ENCODE results near the gene RBX1. TPM values are rescaled to one million over a fixed set of nuclear protein-coding genes. Genes with fewer than 3 reads are reported as not detected.
A peak's percentile ranks its signal among the peaks of the same experiment; 100 is the strongest.

Gene RBX1
- polyA plus RNA-seq, 3 donors, result 42.7 to 247 (median 224) TPM

GRCh38 chr22:40954113-40954512 is 2.9 kb downstream of the RBX1 start:
- Histone ChIP-seq H3K79me2 (ENCODE audit: insufficient read depth, low read length) (peaks cover 81% of the 10 kb centered on the region), H3K4me2 (replicated peaks; ENCODE audit: extremely low read depth, low read length, poor library complexity, severe bottlenecking) (no peak overlapping the region), H3K4me1 (ENCODE audit: control insufficient read depth in 1 of 2, insufficient read depth in 2 of 2, low read length in 2 of 2) (peaks cover 14 to 22% of the 10 kb centered on the region in 2 donors), H3K4me3 (replicated peaks in 1 of 3; ENCODE audit: low read depth in 2 of 3, low read length in 3 of 3) (no peak overlapping the region), H3K27ac (ENCODE audit: low read depth in 1 of 2, low read length in 2 of 2) (no peak overlapping the region), H3K36me3 (replicated peaks in 1 of 2; ENCODE audit: control insufficient read depth in 1 of 2, insufficient read depth in 2 of 2, low read length in 2 of 2) (peaks cover 33 to 58% of the 10 kb centered on the region in 2 donors), H3K9ac (ENCODE audit: insufficient read depth, low read length, poor library complexity, severe bottlenecking) (no peak overlapping the region), H3K9me3 (replicated peaks in 1 of 2; ENCODE audit: control insufficient read depth in 1 of 2, insufficient read depth in 1 of 2, low read length in 2 of 2) (no peaks in the 10 kb centered on the region), H4K20me1 (ENCODE audit: insufficient read depth, low read length) (peaks cover 8% of the 10 kb centered on the region), H2AFZ (ENCODE audit: insufficient read depth, low read depth, low read length, poor library complexity, severe bottlenecking) (no peak overlapping the region), H3K27me3 (ENCODE audit: control insufficient read depth in 2 of 2, insufficient read depth in 2 of 2, low read length in 2 of 2) (no peaks in the 10 kb centered on the region)
- peak overlapping the region in 1 of 7 donors; percentile 64 for H3K27ac Mint-ChIP-seq
- TF ChIP-seq CTCF (IDR thresholded peaks at IDR 0.05), result no peak
- peaks cover 0 to 2% (median 0%) of the 10 kb centered on the region in 7 donors for H3K9me3 Mint-ChIP-seq
- no peaks in the 10 kb centered on the region for H3K27me3 Mint-ChIP-seq (ENCODE audit: low read depth in 3 of 3)
- 100% methylated on average over 1 of the region's 4 CpGs for WGBS (ENCODE audit: insufficient coverage)
- no peak overlapping the region for H3K4me3 Mint-ChIP-seq
- intact Hi-C loops (cut with micrococcal nuclease), result loop anchor here in 1 of 2 donors (10.0 kb wide), 1 partner anchor 251 kb away; the partner anchor contains the start of gene L3MBTL2
- H3K36me3 Mint-ChIP-seq, result peaks cover 39 to 59% of the 10 kb centered on the region in 2 donors
- H3K4me1 Mint-ChIP-seq, result peaks cover 21% of the 10 kb centered on the region
- DNase-seq, result no peak

GRCh38 chr22:40955571-40955970 is 4.4 kb downstream of the RBX1 start:
- no peak overlapping the region for H3K9ac ChIP-seq (ENCODE audit: insufficient read depth, low read length, poor library complexity, severe bottlenecking)
- H3K36me3 Mint-ChIP-seq, result peaks cover 44 to 70% of the 10 kb centered on the region in 2 donors
- no peak overlapping the region for H3K27ac ChIP-seq (ENCODE audit: low read depth in 1 of 2, low read length in 2 of 2)
- no peaks in the 10 kb centered on the region for H3K27me3 ChIP-seq (ENCODE audit: control insufficient read depth in 2 of 2, insufficient read depth in 2 of 2, low read length in 2 of 2)
- TF ChIP-seq CTCF (IDR thresholded peaks at IDR 0.05), result no peak
- no peak overlapping the region for H3K4me3 ChIP-seq (replicated peaks in 1 of 3; ENCODE audit: low read depth in 2 of 3, low read length in 3 of 3)
- no peak overlapping the region for H3K4me2 ChIP-seq (replicated peaks; ENCODE audit: extremely low read depth, low read length, poor library complexity, severe bottlenecking)
- 60% methylated on average over 1 of the region's 3 CpGs for WGBS (ENCODE audit: insufficient coverage)
- no peak overlapping the region for H3K27ac Mint-ChIP-seq
- DNase-seq, result no peak
- peaks cover 39 to 73% of the 10 kb centered on the region in 2 donors for H3K36me3 ChIP-seq (replicated peaks in 1 of 2; ENCODE audit: control insufficient read depth in 1 of 2, insufficient read depth in 2 of 2, low read length in 2 of 2)
- no peaks in the 10 kb centered on the region for H3K9me3 ChIP-seq (replicated peaks in 1 of 2; ENCODE audit: control insufficient read depth in 1 of 2, insufficient read depth in 1 of 2, low read length in 2 of 2)
- peaks cover 21% of the 10 kb centered on the region for H4K20me1 ChIP-seq (ENCODE audit: insufficient read depth, low read length)
- no peak overlapping the region for H3K4me3 Mint-ChIP-seq
- H2AFZ ChIP-seq (ENCODE audit: insufficient read depth, low read depth, low read length, poor library complexity, severe bottlenecking), result no peak overlapping the region
- peaks cover 0 to 3% (median 0%) of the 10 kb centered on the region in 3 donors for H3K27me3 Mint-ChIP-seq (ENCODE audit: low read depth in 3 of 3)
- peaks cover 7 to 17% of the 10 kb centered on the region in 2 donors for H3K4me1 ChIP-seq (ENCODE audit: control insufficient read depth in 1 of 2, insufficient read depth in 2 of 2, low read length in 2 of 2)
- peaks cover 0 to 2% (median 0%) of the 10 kb centered on the region in 7 donors for H3K9me3 Mint-ChIP-seq
- peaks cover 18% of the 10 kb centered on the region for H3K4me1 Mint-ChIP-seq
- H3K79me2 ChIP-seq (ENCODE audit: insufficient read depth, low read length), result peaks cover 91% of the 10 kb centered on the region
- intact Hi-C loops (cut with micrococcal nuclease), result loop anchor here in 1 of 2 donors (10.0 kb wide), 1 partner anchor 249 kb away; the partner anchor contains the start of gene L3MBTL2
